K562 (cell line): Measurements from ENCODE around the gene IGF2R. TPM values are rescaled to one million over a fixed set of nuclear protein-coding genes. Genes with fewer than 3 reads are reported as not detected.

Experiments
- ATAC-seq: fragments of 200-7000 bp; cut with Tn5 transposase; 3 replicates; pipeline ENCODE4 v1.9.1; 2020; ENCODE audit warnings: moderate library complexity
- BruUV-seq: library from RNA; stranded (reverse); fragments of 400-500 nt; replicated peaks from 2 replicates; lab custom pipeline; 2021; lab: Mats Ljungman, UMichigan
- CTCF ChIA-PET: fragments of 300-600 bp; formaldehyde crosslinking; extraction: SDS; loops from one replicate; lab custom pipeline; 2021; ENCODE audit warnings: low intra/inter-chr PET ratio; lab: Yijun Ruan, JAX
- POLR2A ChIA-PET: fragments of 300-600, 350-650 bp; sonication (Branson Sonifier 250); formaldehyde crosslinking; extraction: SDS; loops from one replicate; lab custom pipeline; 2021; ENCODE audit warnings: antibody characterized with exemption, inconsistent platforms; lab: Yijun Ruan, JAX
- DNase-seq, 4 experiments: peaks; one replicate each; pipeline versions ENCODE4 v3.0.0 to v3.0.0-alpha.2; 2011 to 2018; ENCODE audit warnings: low spot score in 3 of 4, mixed read lengths in 3 of 4; ENCODE audit errors: extremely low read depth in 1 of 4
- FAIRE-seq: peaks from 2 replicates; lab custom pipeline; 2011; peaks lifted over from hg19 to GRCh38; lab: Jason Lieb, UNC
- H2AFZ ChIP-seq: 2 replicates; pipeline ENCODE4 v1.6.0; 2011; ENCODE audit warnings: low read depth, low read length, control low read depth, inconsistent platforms
- H3K27ac ChIP-seq: fragments of 200-600 bp; 3 replicates; pipeline ENCODE4 v1.8.0; 2011; ENCODE audit warnings: low read depth, mild to moderate bottlenecking, control low read depth, inconsistent platforms, low read length, moderate library complexity, mixed read lengths; ENCODE audit errors: extremely low read depth
- H3K27me3 ChIP-seq, 2 experiments: fragments of 300-600 bp in 1 of 2; 2 replicates in 1 of 2; 3 replicates in 1 of 2; pipeline versions ENCODE4 v1.6.0 to v1.8.0; 2011; ENCODE audit warnings: inconsistent platforms in 2 of 2, low read length in 2 of 2, mild to moderate bottlenecking in 1 of 2, mixed read lengths in 1 of 2, moderate library complexity in 1 of 2; ENCODE audit not compliant: control insufficient read depth in 2 of 2, insufficient read depth in 2 of 2
- H3K36me3 ChIP-seq: fragments of 300-600 bp; 3 replicates; pipeline ENCODE4 v1.8.0; 2011; ENCODE audit warnings: mild to moderate bottlenecking, low read length, inconsistent platforms; ENCODE audit not compliant: control insufficient read depth, insufficient read depth
- H3K4me1 ChIP-seq, 2 experiments: fragments of 200-600 bp in 1 of 2; replicated peaks in 1 of 2; 2 replicates in 1 of 2; 3 replicates in 1 of 2; pipeline versions ENCODE4 v1.5.1 to v1.8.0; 2011; ENCODE audit warnings: inconsistent platforms in 2 of 2, low read length in 2 of 2, mild to moderate bottlenecking in 1 of 2, mixed read lengths in 1 of 2, moderate library complexity in 1 of 2; ENCODE audit not compliant: control insufficient read depth in 2 of 2, insufficient read depth in 2 of 2
- H3K4me2 ChIP-seq: 2 replicates; pipeline ENCODE4 v1.6.1; 2011; ENCODE audit warnings: low read length, control low read depth, inconsistent platforms, mixed read lengths; ENCODE audit not compliant: insufficient read depth
- H3K4me3 ChIP-seq: fragments of 200-600 bp; sonication (generic), shearing (Covaris generic); 2 replicates; pipeline ENCODE4 v1.5.1; 2016; ENCODE audit warnings: control low read depth, inconsistent platforms
- H3K79me2 ChIP-seq: fragments of 200-600 bp; 3 replicates; pipeline ENCODE4 v1.8.0; 2011; ENCODE audit warnings: low read length, inconsistent platforms; ENCODE audit not compliant: control insufficient read depth, insufficient read depth
- H3K9ac ChIP-seq, 2 experiments: 2 replicates each; pipeline versions ENCODE4 v1.6.0 to v1.6.1; 2011; ENCODE audit warnings: low read depth in 2 of 2, low read length in 2 of 2, control low read depth in 1 of 2, inconsistent platforms in 1 of 2, mild to moderate bottlenecking in 1 of 2, mixed read lengths in 1 of 2; ENCODE audit not compliant: insufficient read depth in 1 of 2
- H3K9me1 ChIP-seq: one replicate; pipeline ENCODE4 v1.6.0; 2011; ENCODE audit warnings: inconsistent platforms, mild to moderate bottlenecking, low read length, moderate library complexity; ENCODE audit not compliant: control insufficient read depth, insufficient read depth
- H3K9me3 ChIP-seq: replicated peaks from 2 replicates; pipeline ENCODE4 v1.5.1; 2011; ENCODE audit warnings: low read depth, low read length, inconsistent platforms; ENCODE audit not compliant: control insufficient read depth, insufficient read depth
- H4K20me1 ChIP-seq: replicated peaks from 2 replicates; pipeline ENCODE4 v1.6.1; 2011; ENCODE audit warnings: low read length, inconsistent platforms, mixed read lengths; ENCODE audit not compliant: control insufficient read depth, insufficient read depth
- AFF1 ChIP-seq, 2 experiments: fragments of 450-650 bp; IDR thresholded peaks; 2 replicates each; pipeline ENCODE4 v1.6.1; 2018; ENCODE audit warnings: mild to moderate bottlenecking in 2 of 2, low read depth in 1 of 2; ENCODE audit not compliant: partially characterized antibody in 2 of 2
- CHAMP1 ChIP-seq: fragments of 450-650 bp; IDR thresholded peaks from 2 replicates; pipeline ENCODE4 v1.6.1; 2016; ENCODE audit warnings: mild to moderate bottlenecking
- GTF3C2 ChIP-seq: IDR thresholded peaks from 3 replicates; pipeline ENCODE4 v1.6.1; 2011; ENCODE audit warnings: borderline replicate concordance, mild to moderate bottlenecking, moderate library complexity; ENCODE audit not compliant: insufficient read length; ENCODE audit errors: extremely low read depth
- MAFG ChIP-seq: fragments of 450-650 bp; conservative IDR thresholded peaks from 2 replicates; pipeline ENCODE4 v1.6.1; 2016; ENCODE audit warnings: missing genetic modification characterization, missing compliant biosample characterization
- RBFOX2 ChIP-seq: fragments of 200-400 bp; formaldehyde crosslinking; IDR thresholded peaks from 2 replicates; pipeline ENCODE4 v1.6.1; 2017; ENCODE audit warnings: low read depth, mild to moderate bottlenecking, low read length, moderate library complexity
- ZNF165 ChIP-seq: fragments of 250-450 bp; sonication (Bioruptor Pico); IDR thresholded peaks from 2 replicates; pipeline ENCODE4 v1.4.0; 2020; ENCODE audit warnings: borderline replicate concordance
- ZNF431 ChIP-seq: sonication (generic); formaldehyde crosslinking; IDR thresholded peaks from 2 replicates; pipeline ENCODE4 v1.8.0; 2022; ENCODE audit warnings: mild to moderate bottlenecking, missing genetic modification reagents
- WGBS: fragments of 100-300 bp; shearing (Covaris generic); methylation state at CpG from one replicate; pipeline ENCODE4 v1.1.6; 2016; ENCODE audit warnings: low coverage, mixed read lengths; ENCODE audit not compliant: insufficient coverage; ENCODE audit errors: missing lambda C conversion rate; 5-methylcytosine and 5-hydroxymethylcytosine counted together
- in situ Hi-C: fragments of 300-500 bp; cut with MboI; formaldehyde crosslinking; loops from 4 replicates; pipeline ENCODE4 v1.15.0; 2018; ENCODE audit warnings: inconsistent platforms, mixed read lengths
- intact Hi-C: fragments of 100-400 bp; cut with micrococcal nuclease; formaldehyde crosslinking; loops from 2 replicates; pipeline ENCODE4 v1.14.2; 2022
- polyA plus RNA-seq, 8 experiments: library from polyadenylated mRNA; depleted of rRNA in 4 of 8; stranded (reverse) in 5 of 8; unstranded in 3 of 8; fragments of >200 nt; fragmentation: Nextera tagmentation in 2 of 8; fragmentation: Illumina TruSeq in 1 of 8; extraction: Ambion mirVana in 2 of 8; extraction: Trizol in 1 of 8; gene quantifications; 2 replicates each; pipeline versions ENCODE4 v1.2.1 to v1.2.3, GENCODE V29; 2011 to 2014; ENCODE audit warnings: inconsistent platforms in 1 of 8, missing spikeins in 1 of 8
- total RNA-seq, 7 experiments: library from RNA; depleted of rRNA in 6 of 7; stranded (reverse); fragments of >200 nt in 6 of 7; fragmentation: Illumina TruSeq in 2 of 7; extraction: Trizol in 2 of 7; gene quantifications; 2 replicates each; pipeline versions ENCODE4 v1.2.1 to v1.2.3, GENCODE V29; 2011 to 2021; ENCODE audit warnings: low replicate concordance in 1 of 7

Gene IGF2R
- total and polyA plus RNA-seq, 9 of the 15 experiments (the other 6 are each of a cell fraction or from before 2014, with no cell fraction given): 3.5 to 92.3 (median 34.5) TPM

- H3K27ac ChIP-seq: no peak overlapping the region
- FAIRE-seq (no peak), ATAC-seq (no peak), DNase-seq (no peak)
- intact Hi-C loops: no loop called here
- H3K9me3 ChIP-seq: no peaks in the 10 kb centered on the region
- H3K4me1 ChIP-seq: no peaks in the 10 kb centered on the region
- H3K4me2 ChIP-seq: no peak overlapping the region
- peaks cover 91% of the 10 kb centered on the region for H3K36me3 ChIP-seq
- no peaks in the 10 kb centered on the region for H3K27me3 ChIP-seq
- H3K9me1 ChIP-seq: no peaks in the 10 kb centered on the region
- H4K20me1 ChIP-seq: no peaks in the 10 kb centered on the region
- no TSS peak for BruUV-seq
- no peaks in the 10 kb centered on the region for H3K79me2 ChIP-seq
- H2AFZ ChIP-seq: no peak overlapping the region
- TF ChIP-seq ZNF165 (CRISPR knock-in tag): no peak
- TF ChIP-seq GTF3C2: no peak
- TF ChIP-seq MAFG (tag): no peak
- no peak for TF ChIP-seq RBFOX2
- TF ChIP-seq ZNF431: no peak
- TF ChIP-seq CHAMP1: no peak
- TF ChIP-seq AFF1 (IDR thresholded peaks at IDR 0.05; ENCODE audit: low read depth in 1 of 2, partially characterized antibody in 2 of 2): no peak
- ChIA-PET POLR2A (interaction anchor here (0.6 kb wide), 1 partner anchor 188 kb away, joined by 3 read pairs; no protein-coding TSS in a partner anchor), CTCF (no interaction called here)
- in situ Hi-C loops: no loop called here
- H3K9ac ChIP-seq: no peak overlapping the region
- H3K4me3 ChIP-seq: no peak overlapping the region
- WGBS: 93% methylated on average over 7 of the region's 7 CpGs
Observed at GRCh38 chr6:160093061-160093460, 124.2 kb downstream of the IGF2R start.
